Upper lobe of left lung (tissue), 6 donors: ENCODE results near the gene IMMP2L. TPM values are rescaled to one million over a fixed set of nuclear protein-coding genes. Genes with fewer than 3 reads are reported as not detected.
"Not testable (repeated sequence)": the region's sequence is repeated elsewhere in the genome, so short reads cannot be mapped to it uniquely, and the experiment has no call there.

Source experiments
- ATAC-seq, 2 donors: fragments of 200-7000 bp; cut with Tn5 transposase; one replicate each; pipeline ENCODE4 v1.9.1; 2022; ENCODE audit warnings: mild to moderate bottlenecking in 2 of 2, moderate library complexity in 2 of 2; ENCODE audit not compliant: low FRiP score in 2 of 2
- DNase-seq, 2 donors: peaks; one replicate each; pipeline ENCODE4 v3.0.0-alpha.2; 2019 to 2020
- H3K27ac ChIP-seq, 4 donors: fragments of 200-600 bp; sonication (generic); one replicate each; pipeline ENCODE4 v1.5.1; 2016 to 2019
- H3K27me3 ChIP-seq, 4 donors: fragments of 200-600 bp; sonication (generic); one replicate each; pipeline ENCODE4 v1.5.1; 2017 to 2019
- H3K36me3 ChIP-seq, 4 donors: fragments of 200-600 bp; sonication (generic); one replicate each; pipeline ENCODE4 v1.5.1; 2016 to 2019
- H3K4me1 ChIP-seq, 4 donors: fragments of 200-600 bp; sonication (generic); one replicate each; pipeline ENCODE4 v1.5.1; 2018 to 2019
- H3K4me3 ChIP-seq, 4 donors: fragments of 200-600 bp; sonication (generic); one replicate each; pipeline ENCODE4 v1.5.1; 2017 to 2019; ENCODE audit warnings: mild to moderate bottlenecking in 2 of 4, moderate library complexity in 1 of 4
- H3K9me3 ChIP-seq, 4 donors: fragments of 200-600 bp; sonication (generic); one replicate each; pipeline ENCODE4 v1.5.1; 2018 to 2019
- EP300 ChIP-seq, 4 donors: sonication (generic); formaldehyde crosslinking; IDR thresholded peaks; one replicate each; pipeline ENCODE4 v1.5.1; 2017; ENCODE audit warnings: antibody characterized with exemption in 4 of 4, control low read depth in 2 of 4
- POLR2A ChIP-seq, 4 donors: fragments of 450-650 bp; IDR thresholded peaks; one replicate each; pipeline ENCODE4 v1.5.1; 2016 to 2017; ENCODE audit warnings: antibody characterized with exemption in 4 of 4, mild to moderate bottlenecking in 2 of 4
- POLR2AphosphoS5 ChIP-seq, 2 donors: sonication (generic); formaldehyde crosslinking; IDR thresholded peaks; one replicate each; pipeline ENCODE4 v1.5.1; 2017; ENCODE audit warnings: antibody characterized with exemption in 2 of 2
- WGBS, 2 donors: methylation state at CpG; one replicate each; pipeline ENCODE4 v1.1.5; 2017 to 2018; 5-methylcytosine and 5-hydroxymethylcytosine counted together
- total RNA-seq, 6 donors: library from RNA; depleted of rRNA in 4 of 6; stranded (reverse); fragments of >200 nt in 4 of 6; gene quantifications; one replicate each; pipeline versions ENCODE4 v1.1.0 to v1.2.1, GENCODE V29; 2016 to 2021
- TF ChIP-seq, protein P1 (sequence below), 6 experiments: fragments of 450-650 bp in 4 of 6; fragments of 200-600 bp in 2 of 6; sonication (generic) in 2 of 6; IDR thresholded peaks; one replicate each; pipeline ENCODE4 v1.5.1; 2016 to 2019; ENCODE audit warnings: antibody characterized with exemption in 6 of 6
- donor health status: DM: no; HTN: no; CAD: no; lungs with moderate emphysema.
- donor health status: DM: no; HTN: yes; CAD: no; lungs with severe emphysema.

Gene IMMP2L
- total RNA-seq, 6 donors from 2014 or later, result 7.1 to 17.5 (median 11.3) TPM

DNA sequence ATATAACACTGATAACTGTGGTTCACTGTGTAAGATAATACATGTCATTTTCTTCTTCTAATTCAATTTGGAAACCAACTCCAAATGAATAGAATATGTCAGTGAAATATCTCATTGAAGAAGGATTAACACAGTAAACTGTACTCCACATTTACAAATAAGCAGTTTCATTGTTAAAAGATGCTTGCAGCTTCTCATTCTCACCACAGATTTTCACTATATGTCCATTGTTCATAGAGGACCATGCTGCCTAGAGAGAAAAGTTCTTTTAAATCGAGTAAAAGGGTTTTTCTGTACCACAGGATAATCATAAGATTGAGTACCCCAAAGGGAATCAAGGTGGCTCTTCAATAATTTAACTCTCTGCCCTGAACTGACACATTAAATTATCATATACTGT is 305.9 kb downstream of the IMMP2L start:
- ATAC-seq (no peak), DNase-seq (no peak)
- TF ChIP-seq POLR2AphosphoS5 (IDR thresholded peaks at IDR 0.05), result no peak
- no peak for TF ChIP-seq EP300 (IDR thresholded peaks at IDR 0.05)
- TF ChIP-seq POLR2A (IDR thresholded peaks at IDR 0.05), result no peak
- TF ChIP-seq, protein P1, sequence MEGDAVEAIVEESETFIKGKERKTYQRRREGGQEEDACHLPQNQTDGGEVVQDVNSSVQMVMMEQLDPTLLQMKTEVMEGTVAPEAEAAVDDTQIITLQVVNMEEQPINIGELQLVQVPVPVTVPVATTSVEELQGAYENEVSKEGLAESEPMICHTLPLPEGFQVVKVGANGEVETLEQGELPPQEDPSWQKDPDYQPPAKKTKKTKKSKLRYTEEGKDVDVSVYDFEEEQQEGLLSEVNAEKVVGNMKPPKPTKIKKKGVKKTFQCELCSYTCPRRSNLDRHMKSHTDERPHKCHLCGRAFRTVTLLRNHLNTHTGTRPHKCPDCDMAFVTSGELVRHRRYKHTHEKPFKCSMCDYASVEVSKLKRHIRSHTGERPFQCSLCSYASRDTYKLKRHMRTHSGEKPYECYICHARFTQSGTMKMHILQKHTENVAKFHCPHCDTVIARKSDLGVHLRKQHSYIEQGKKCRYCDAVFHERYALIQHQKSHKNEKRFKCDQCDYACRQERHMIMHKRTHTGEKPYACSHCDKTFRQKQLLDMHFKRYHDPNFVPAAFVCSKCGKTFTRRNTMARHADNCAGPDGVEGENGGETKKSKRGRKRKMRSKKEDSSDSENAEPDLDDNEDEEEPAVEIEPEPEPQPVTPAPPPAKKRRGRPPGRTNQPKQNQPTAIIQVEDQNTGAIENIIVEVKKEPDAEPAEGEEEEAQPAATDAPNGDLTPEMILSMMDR (IDR thresholded peaks at IDR 0.05), result no peak
- 85 to 97% methylated on average over 1 of the region's 1 CpG for WGBS, 2 donors
- Histone ChIP-seq H3K27ac (no peak overlapping the region), H3K4me3 (no peak overlapping the region), H3K27me3 (no peaks in the 10 kb centered on the region), H3K36me3 (no peaks in the 10 kb centered on the region), H3K4me1 (no peaks in the 10 kb centered on the region), H3K9me3 (no peaks in the 10 kb centered on the region)

DNA sequence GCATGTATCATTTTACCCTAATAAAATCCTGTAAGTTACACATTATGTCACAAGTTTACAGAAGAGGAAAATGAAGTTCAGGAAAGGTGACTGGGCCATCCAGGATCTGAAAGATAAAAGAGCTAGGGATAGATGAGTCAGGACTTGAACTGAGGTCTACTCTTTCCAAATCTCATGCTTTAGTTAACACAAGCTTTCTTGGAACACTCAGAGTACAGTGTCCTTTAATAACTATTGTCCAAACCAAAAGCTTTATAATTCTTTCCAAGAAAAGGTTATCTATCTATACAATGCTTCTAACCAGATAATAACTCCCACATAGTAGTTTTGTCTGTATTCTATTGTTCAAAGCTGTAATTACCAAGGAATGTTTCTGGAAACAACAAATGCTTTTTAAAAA is 306.7 kb downstream of the IMMP2L start:
- no peaks in the 10 kb centered on the region for H3K9me3 ChIP-seq
- H3K27ac ChIP-seq, result no peak overlapping the region
- no peaks in the 10 kb centered on the region for H3K36me3 ChIP-seq
- no peaks in the 10 kb centered on the region for H3K27me3 ChIP-seq
- no peak for DNase-seq
- H3K4me3 ChIP-seq, result no peak overlapping the region
- H3K4me1 ChIP-seq, result no peaks in the 10 kb centered on the region
- ATAC-seq, result no peak
- TF ChIP-seq POLR2AphosphoS5 (IDR thresholded peaks at IDR 0.05) (no peak), POLR2A (IDR thresholded peaks at IDR 0.05) (no peak), EP300 (IDR thresholded peaks at IDR 0.05) (no peak)
- TF ChIP-seq, protein P1 (IDR thresholded peaks at IDR 0.05), result no peak

DNA sequence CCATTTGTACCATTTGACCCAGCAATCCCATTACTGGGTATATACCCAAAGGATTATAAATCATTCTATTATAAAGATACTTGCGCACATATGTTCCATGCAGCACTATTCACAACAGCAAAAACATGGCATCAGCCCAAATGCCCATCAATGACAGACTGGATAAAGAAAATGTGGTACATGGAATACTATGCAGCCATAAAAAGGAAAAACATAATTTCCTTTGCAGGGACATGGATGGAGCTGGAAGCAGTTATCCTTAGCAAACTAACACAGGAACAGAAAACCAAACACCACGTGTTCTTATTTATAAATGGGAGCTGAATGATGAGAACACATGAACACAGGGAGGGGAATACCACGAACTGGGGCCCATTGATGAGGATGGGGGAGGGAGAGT is 310.9 kb downstream of the IMMP2L start:
- not testable (repeated sequence) for H3K27me3 ChIP-seq, H3K4me3 ChIP-seq, H3K27ac ChIP-seq, H3K36me3 ChIP-seq, H3K9me3 ChIP-seq, H3K4me1 ChIP-seq, DNase-seq, ATAC-seq
- 80 to 94% methylated on average over 3 of the region's 3 CpGs for WGBS, 2 donors

GRCh38 chr7:111249807-111250206 is 312.5 kb downstream of the IMMP2L start:
- not testable (repeated sequence) for DNase-seq, H3K36me3 ChIP-seq, H3K27ac ChIP-seq, H3K4me1 ChIP-seq, H3K27me3 ChIP-seq, H3K9me3 ChIP-seq, H3K4me3 ChIP-seq, ATAC-seq
- 95 to 96% methylated on average over 5 of the region's 5 CpGs for WGBS, 2 donors

GRCh38 chr7:111242141-111242755 is 320.0 kb downstream of the IMMP2L start:
- 78 to 82% methylated on average over 9 of the region's 9 CpGs for WGBS, 2 donors
- Histone ChIP-seq H3K4me3 (no peak overlapping the region), H3K27ac (no peak overlapping the region), H3K36me3 (no peaks in the 10 kb centered on the region), H3K9me3 (no peaks in the 10 kb centered on the region), H3K27me3 (no peaks in the 10 kb centered on the region), H3K4me1 (peaks cover 0 to 7% (median 2%) of the 10 kb centered on the region in 4 donors)
- no peak for DNase-seq
- ATAC-seq, result no peak
- TF ChIP-seq EP300 (IDR thresholded peaks at IDR 0.05), result no peak
- TF ChIP-seq, protein P1 (IDR thresholded peaks at IDR 0.05), result no peak
- TF ChIP-seq POLR2A (IDR thresholded peaks at IDR 0.05), result no peak

- no peak for TF ChIP-seq EP300 (IDR thresholded peaks at IDR 0.05)
- no peak for TF ChIP-seq POLR2AphosphoS5 (IDR thresholded peaks at IDR 0.05)
- TF ChIP-seq, protein P1 (IDR thresholded peaks at IDR 0.05), result no peak
- Histone ChIP-seq H3K27me3 (no peaks in the 10 kb centered on the region), H3K36me3 (no peaks in the 10 kb centered on the region), H3K9me3 (no peaks in the 10 kb centered on the region), H3K4me1 (peaks cover 0 to 7% (median 2%) of the 10 kb centered on the region in 4 donors), H3K4me3 (no peak overlapping the region), H3K27ac (no peak overlapping the region)
- ATAC-seq, result no peak
- 72 to 74% methylated on average over 4 of the region's 4 CpGs for WGBS, 2 donors
- no peak for DNase-seq
Measured at GRCh38 chr7:111240371-111240770, 321.9 kb downstream of the IMMP2L start.
